Vagina (tissue), 2 donors: ENCODE measurements around the gene SPDYE4. TPM values are rescaled to one million over a fixed set of nuclear protein-coding genes. Genes with fewer than 3 reads are reported as not detected.

Source experiments
- DNase-seq, 2 donors: peaks; one replicate each; pipeline ENCODE4 v3.0.0-alpha.2; 2017; ENCODE audit errors: extremely low spot score in 2 of 2
- H3K27ac ChIP-seq: fragments of 200-600 bp; sonication (generic); one replicate; pipeline ENCODE4 v1.5.1; 2019
- H3K27me3 ChIP-seq: fragments of 200-600 bp; sonication (generic); one replicate; pipeline ENCODE4 v1.5.1; 2019
- H3K36me3 ChIP-seq, 2 donors: fragments of 200-600 bp; sonication (generic); one replicate each; pipeline ENCODE4 v1.5.1; 2017 to 2019
- H3K4me1 ChIP-seq: fragments of 200-600 bp; sonication (generic); one replicate; pipeline ENCODE4 v1.5.1; 2019
- H3K4me3 ChIP-seq, 2 donors: fragments of 200-600 bp; sonication (generic); 1 replicate in 1 of 2; 2 replicates in 1 of 2; pipeline ENCODE4 v1.5.1; 2016 to 2019
- H3K9me3 ChIP-seq: fragments of 200-600 bp; sonication (generic); one replicate; pipeline ENCODE4 v1.5.1; 2019
- CTCF ChIP-seq, 3 experiments: fragments of 450-650 bp in 2 of 3; fragments of 200-600 bp in 1 of 3; sonication (generic) in 1 of 3; IDR thresholded peaks; one replicate each; pipeline ENCODE4 v1.5.1; 2017 to 2019; ENCODE audit warnings: antibody characterized with exemption in 3 of 3, mild to moderate bottlenecking in 2 of 3, moderate library complexity in 2 of 3
- POLR2A ChIP-seq, 2 donors: fragments of 450-650 bp; IDR thresholded peaks; one replicate each; pipeline ENCODE4 v1.6.1; 2017; ENCODE audit warnings: antibody characterized with exemption in 2 of 2, mild to moderate bottlenecking in 2 of 2, moderate library complexity in 2 of 2
- POLR2AphosphoS5 ChIP-seq, 2 donors: sonication (generic); formaldehyde crosslinking; IDR thresholded peaks; one replicate each; pipeline ENCODE4 v1.9.0; 2017; ENCODE audit warnings: antibody characterized with exemption in 2 of 2, mild to moderate bottlenecking in 2 of 2, low read depth in 1 of 2; ENCODE audit not compliant: insufficient read depth in 1 of 2
- intact Hi-C: fragments of 100-400 bp; cut with DNase I; formaldehyde crosslinking; loops from one replicate; pipeline ENCODE4 v1.15.1; 2023
- total RNA-seq: library from RNA; depleted of rRNA; stranded (reverse); fragments of >200 nt; gene quantifications from one replicate; pipeline ENCODE4 v1.2.3, GENCODE V29; 2016

Gene SPDYE4
- total RNA-seq, 1 donor from 2014 or later = not detected

- Histone ChIP-seq H3K4me1 (peaks cover 6% of the 10 kb centered on the region), H3K27me3 (no peaks in the 10 kb centered on the region), H3K9me3 (no peaks in the 10 kb centered on the region), H3K36me3 (no peaks in the 10 kb centered on the region), H3K4me3 (no peak overlapping the region), H3K27ac (no peak overlapping the region)
- peak in 1 of 2 donors; percentile 71 for DNase-seq
- intact Hi-C loops = no loop called here
- TF ChIP-seq POLR2A (IDR thresholded peaks at IDR 0.05) (no peak), POLR2AphosphoS5 (IDR thresholded peaks at IDR 0.05; ENCODE audit: insufficient read depth in 1 of 2, low read depth in 1 of 2) (no peak), CTCF (IDR thresholded peaks at IDR 0.05) (no peak)
These were observed 40.0 kb upstream of the SPDYE4 start for GRCh38 chr17:8798176-8798845.

GRCh38 chr17:8797621-8798175, 39.4 kb upstream of the SPDYE4 start:
- H3K4me3 ChIP-seq = no peak overlapping the region
- intact Hi-C loops = no loop called here
- no peaks in the 10 kb centered on the region for H3K27me3 ChIP-seq
- no peaks in the 10 kb centered on the region for H3K9me3 ChIP-seq
- H3K36me3 ChIP-seq = no peaks in the 10 kb centered on the region
- no peak overlapping the region for H3K27ac ChIP-seq
- no peak for TF ChIP-seq POLR2A (IDR thresholded peaks at IDR 0.05)
- TF ChIP-seq POLR2AphosphoS5 (IDR thresholded peaks at IDR 0.05; ENCODE audit: insufficient read depth in 1 of 2, low read depth in 1 of 2) = no peak
- no peak for TF ChIP-seq CTCF (IDR thresholded peaks at IDR 0.05)
- H3K4me1 ChIP-seq = peaks cover 6% of the 10 kb centered on the region
- DNase-seq = peak in 1 of 2 donors; percentile 18

- Histone ChIP-seq H3K9me3 (no peaks in the 10 kb centered on the region), H3K4me1 (peaks cover 6% of the 10 kb centered on the region), H3K36me3 (no peaks in the 10 kb centered on the region), H3K27ac (no peak overlapping the region), H3K4me3 (no peak overlapping the region), H3K27me3 (no peaks in the 10 kb centered on the region)
- intact Hi-C loops = no loop called here
- DNase-seq = no peak
- no peak for TF ChIP-seq CTCF (IDR thresholded peaks at IDR 0.05)
- no peak for TF ChIP-seq POLR2A (IDR thresholded peaks at IDR 0.05)
- TF ChIP-seq POLR2AphosphoS5 (IDR thresholded peaks at IDR 0.05; ENCODE audit: insufficient read depth in 1 of 2, low read depth in 1 of 2) = no peak
These were observed 36.3 kb upstream of the SPDYE4 start for GRCh38 chr17:8794636-8795035.

GRCh38 chr17:8793649-8794048, 35.3 kb upstream of the SPDYE4 start:
- H3K4me1 ChIP-seq = no peaks in the 10 kb centered on the region
- no peaks in the 10 kb centered on the region for H3K36me3 ChIP-seq
- TF ChIP-seq CTCF (IDR thresholded peaks at IDR 0.05) (no peak), POLR2A (IDR thresholded peaks at IDR 0.05) (no peak), POLR2AphosphoS5 (IDR thresholded peaks at IDR 0.05; ENCODE audit: insufficient read depth in 1 of 2, low read depth in 1 of 2) (no peak)
- H3K4me3 ChIP-seq = no peak overlapping the region
- no peak for DNase-seq
- no peaks in the 10 kb centered on the region for H3K9me3 ChIP-seq
- no peak overlapping the region for H3K27ac ChIP-seq
- no peaks in the 10 kb centered on the region for H3K27me3 ChIP-seq
- intact Hi-C loops = no loop called here

- Histone ChIP-seq H3K36me3 (no peaks in the 10 kb centered on the region), H3K4me3 (no peak overlapping the region), H3K27me3 (no peaks in the 10 kb centered on the region), H3K4me1 (no peaks in the 10 kb centered on the region), H3K9me3 (no peaks in the 10 kb centered on the region), H3K27ac (no peak overlapping the region)
- TF ChIP-seq POLR2AphosphoS5 (IDR thresholded peaks at IDR 0.05; ENCODE audit: insufficient read depth in 1 of 2, low read depth in 1 of 2) = no peak
- TF ChIP-seq CTCF (IDR thresholded peaks at IDR 0.05) = no peak
- no peak for TF ChIP-seq POLR2A (IDR thresholded peaks at IDR 0.05)
- DNase-seq = no peak
- intact Hi-C loops = no loop called here
These were observed 34.3 kb upstream of the SPDYE4 start for GRCh38 chr17:8792646-8793045.
